Activated CD4-positive, alpha-beta T cell treated with anti-CD3 and anti-CD28 coated beads, Interleukin-10, Interleukin-2, amounts not matched to agents 100 ng/mL and 50 ng/mL, durations not matched to agents 16 hours and 8 hours (primary cell): ENCODE results near the gene WFDC1.

Experiments
- DNase-seq: peaks from one replicate; pipeline ENCODE4 v3.0.0-alpha.2; 2020

The WFDC1 gene

DNA sequence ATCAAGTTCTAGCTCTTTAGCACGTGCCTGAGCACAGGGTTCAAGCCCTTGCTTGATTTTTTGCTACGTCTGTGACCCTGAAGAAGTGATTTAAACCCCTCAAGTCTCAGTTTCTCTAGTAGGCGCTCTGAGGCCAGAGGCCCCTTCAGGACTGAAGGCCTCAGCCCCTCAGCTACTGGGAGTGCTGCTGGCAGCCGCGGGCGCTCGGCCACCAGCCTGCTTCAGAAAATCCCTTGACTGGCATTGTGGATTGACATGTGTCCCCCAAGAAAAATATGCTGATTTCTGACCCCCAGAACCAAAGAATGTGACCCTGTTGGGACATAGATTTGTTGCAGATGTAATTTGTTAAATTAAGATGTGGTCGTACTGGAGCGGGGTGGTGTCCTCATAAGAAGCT is 20.2 kb upstream of the WFDC1 start:
- DNase-seq = no peak

DNA sequence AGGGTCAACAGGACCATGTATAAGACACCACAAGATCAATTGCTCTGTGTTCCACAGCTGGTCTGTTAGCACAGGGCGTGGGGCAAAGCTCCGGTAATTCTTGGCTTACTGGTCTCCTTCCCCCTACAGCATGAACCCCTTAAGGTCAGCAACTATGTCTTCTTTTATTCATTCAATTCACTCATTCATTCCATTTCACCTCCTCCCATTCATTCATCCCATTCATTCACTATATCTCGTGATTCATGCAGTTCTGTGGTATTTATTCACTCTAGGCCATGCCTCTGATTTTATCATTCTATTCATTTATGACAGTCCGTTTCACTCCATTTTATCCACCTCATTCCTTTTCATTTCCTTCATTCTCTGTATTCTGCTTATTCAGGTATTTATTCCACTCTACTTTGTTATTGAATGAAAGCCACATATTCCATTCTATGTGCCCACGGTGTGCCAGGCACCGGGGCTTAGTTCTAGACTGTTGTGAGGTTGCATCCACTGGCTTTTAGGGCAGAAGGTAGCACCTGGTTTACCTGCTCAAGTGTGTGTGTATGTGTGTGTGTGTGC is 19.0 kb upstream of the WFDC1 start:
- DNase-seq = no peak

DNA sequence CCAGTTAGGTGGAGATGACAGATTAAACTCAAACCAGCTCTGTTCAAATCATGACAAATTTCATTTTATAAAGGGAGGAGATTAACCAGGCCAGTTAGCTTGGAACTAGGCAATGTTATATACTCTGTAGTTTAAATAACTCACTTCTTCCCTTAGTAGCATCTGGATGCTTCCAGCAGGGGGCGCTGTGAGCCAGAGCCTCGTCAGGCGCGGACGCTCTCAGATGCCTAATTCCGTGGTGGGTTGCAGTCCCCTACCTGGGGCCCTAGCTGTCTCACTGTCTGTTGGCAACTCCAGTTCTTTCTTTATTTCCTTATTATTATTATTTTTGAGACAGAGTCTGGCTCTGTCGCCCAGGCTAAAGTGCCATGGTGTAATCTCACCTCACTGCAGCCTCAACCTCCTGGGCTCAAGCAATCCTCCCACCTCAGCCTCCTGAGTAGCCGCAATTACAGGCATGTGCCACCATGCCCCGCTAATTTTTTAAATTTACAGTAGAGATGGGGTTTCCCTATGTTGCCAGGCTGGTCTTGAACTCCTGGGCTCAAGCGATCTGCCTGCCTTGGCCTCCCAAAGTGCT is 17.3 kb upstream of the WFDC1 start:
- peak; percentile 63 for DNase-seq

DNA sequence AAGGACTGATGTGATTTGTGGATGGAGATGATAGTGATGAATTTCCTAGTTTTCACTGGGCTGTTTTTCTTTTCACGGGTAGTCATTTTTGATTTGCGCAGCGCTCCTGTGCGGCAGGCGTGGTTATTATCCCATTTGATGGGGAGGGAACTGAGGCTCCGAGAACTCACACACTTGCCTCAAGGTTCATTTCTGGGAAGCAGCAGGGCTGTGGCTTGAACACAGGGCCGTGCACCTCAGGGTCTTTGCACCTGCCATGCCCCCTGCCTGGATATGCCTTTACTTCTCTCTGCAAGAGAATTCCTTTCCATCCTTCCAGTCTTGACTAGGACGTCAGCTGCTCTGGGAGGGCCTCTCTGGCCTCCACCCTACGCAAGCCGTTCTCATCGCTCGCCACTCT is 16.3 kb upstream of the WFDC1 start:
- no peak for DNase-seq

DNA sequence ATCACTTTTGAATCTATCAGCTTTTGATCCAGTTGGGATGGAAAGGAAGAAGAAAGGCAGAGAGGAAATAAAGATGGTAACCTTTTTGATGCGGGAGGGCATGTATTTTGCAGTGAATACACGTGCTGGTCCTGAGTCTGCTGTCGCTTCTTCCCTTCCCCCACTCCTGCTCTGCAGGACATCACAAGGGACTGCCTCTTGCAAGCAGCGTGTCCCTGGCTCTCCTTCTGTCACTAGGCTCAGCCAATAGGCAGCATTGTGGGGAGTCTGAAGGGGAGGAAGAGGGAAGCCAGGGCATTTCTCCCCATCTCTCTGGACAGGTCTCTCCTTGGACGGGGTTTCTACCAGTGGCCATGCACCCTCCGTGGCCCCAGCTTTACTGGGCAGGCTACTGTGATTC is 15.7 kb upstream of the WFDC1 start:
- no peak for DNase-seq

DNA sequence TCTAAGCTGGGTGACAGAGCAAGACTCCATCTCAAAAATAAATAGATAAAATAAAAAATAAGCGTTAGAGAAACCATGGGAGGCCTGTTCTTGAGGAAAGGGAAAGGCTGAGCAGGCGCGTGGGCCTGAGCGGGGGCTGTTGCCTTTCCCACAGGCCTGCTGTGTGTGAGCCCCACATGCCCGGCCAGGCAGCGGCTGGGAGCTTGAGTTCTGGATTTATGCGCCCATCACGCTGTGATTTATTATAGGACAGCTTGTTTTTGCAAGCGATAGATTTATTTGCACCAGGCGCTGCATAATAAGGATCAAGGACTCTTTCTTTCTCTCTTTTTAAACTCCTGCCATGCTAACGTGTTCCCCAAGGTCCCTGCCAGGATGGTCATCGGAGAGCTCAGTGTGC is 14.8 kb upstream of the WFDC1 start:
- no peak for DNase-seq

DNA sequence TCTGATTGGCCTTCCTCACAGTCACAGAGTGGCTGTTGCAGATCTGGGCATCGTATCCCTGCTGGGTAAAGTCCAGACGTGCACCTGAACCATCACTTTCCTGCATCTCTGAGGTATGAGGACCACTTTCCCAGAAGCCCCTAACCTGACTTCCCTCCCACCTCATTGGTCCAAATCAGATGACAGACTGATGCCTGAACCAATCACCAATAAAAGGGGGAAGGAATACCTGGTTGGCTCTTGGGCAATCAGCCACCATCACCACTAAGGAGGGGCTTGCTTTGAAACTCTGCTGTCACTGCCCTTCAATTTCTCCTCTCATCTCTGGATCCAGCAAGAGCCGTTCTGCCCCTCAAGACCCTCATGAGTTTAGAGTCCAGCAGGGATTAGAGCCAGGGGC is 13.6 kb upstream of the WFDC1 start:
- DNase-seq = no peak

DNA sequence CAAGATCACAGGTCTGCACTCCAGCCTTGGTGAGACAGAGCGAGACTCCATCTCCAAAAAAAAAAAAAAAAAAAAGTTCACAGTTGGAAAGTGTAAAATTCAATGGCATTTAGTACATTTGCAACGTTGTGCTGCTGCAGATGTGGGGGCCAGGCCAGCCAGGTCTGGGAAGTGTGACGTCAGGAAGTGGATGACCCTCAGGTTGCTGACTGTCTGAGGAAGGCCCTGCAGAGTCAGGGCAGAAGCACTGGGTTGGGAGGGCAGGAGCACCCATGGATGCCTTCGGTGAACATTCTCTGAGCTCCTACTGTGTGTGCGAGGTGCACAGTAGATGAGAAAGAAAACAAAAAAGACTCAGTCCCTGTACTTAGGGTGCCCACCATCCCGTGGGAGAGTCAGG is 12.1 kb upstream of the WFDC1 start:
- DNase-seq = no peak

DNA sequence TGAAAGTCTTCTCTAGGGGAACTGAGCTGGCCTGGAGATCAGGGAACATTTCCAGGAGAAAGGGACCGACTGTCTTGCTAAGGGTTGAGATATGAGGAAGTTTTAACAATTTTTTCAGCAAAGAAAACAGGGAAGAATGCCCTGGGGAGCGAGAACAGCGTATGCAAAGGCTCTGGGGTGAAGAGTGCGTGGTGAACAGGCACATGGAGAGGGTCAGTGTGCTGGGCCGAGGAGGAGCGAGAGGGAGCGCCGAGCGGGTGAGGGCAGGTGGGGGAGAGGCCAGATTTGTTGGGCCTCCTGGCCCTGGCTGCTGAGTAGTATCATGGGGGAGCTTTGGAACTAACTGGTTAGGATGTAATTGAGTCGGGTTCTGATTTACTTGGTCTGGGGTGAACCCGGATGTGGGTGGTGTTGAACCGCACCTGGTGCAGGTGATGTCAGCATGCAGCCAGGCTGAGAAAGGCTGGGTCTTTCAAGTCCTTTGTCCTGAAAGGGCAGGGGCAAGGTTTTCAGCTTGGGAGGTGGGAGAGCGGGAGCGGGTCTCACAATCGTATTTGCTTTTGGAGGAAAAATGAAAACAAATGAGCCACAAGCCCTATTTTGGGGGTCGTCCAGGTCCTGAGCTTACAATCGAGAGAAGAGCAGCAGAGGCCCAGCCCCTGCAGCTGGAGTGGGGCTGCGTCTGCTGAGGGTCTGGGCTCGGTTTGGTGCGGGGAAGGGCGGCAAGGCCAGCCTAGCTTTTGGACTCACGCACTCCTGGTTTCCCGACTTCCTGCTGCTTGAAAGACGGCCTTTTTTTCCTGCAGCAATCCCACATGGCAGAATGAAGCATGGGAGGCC is 11.1 kb upstream of the WFDC1 start:
- DNase-seq = no peak

DNA sequence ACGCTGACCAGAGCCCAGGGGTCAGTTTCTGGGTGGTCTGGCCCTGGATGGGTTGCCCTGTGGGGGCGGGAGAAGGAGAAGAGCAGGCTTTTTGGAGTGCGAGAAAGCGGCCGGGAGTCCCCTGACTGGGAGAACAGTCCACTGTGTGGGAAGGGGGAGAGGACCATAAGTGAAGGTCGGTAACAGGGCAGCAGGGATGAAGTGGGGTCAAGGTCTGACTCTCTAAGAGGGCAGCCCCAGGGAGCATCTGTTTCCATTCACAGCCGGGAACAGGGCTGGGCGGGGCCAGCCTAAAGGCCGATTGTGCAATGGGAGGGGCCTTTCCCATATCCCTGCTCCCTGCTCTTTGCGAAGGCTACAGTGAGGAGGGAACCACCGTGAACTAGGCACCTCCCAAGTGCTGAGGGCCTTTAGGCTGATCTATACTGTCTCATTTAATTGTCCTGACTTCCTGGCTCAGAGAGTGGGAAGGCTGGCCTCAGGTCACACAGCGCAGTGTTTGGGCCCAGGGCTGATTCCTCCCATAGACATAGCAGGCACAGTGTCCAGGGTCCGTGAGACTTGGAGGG is 10.4 kb upstream of the WFDC1 start:
- no peak for DNase-seq

DNA sequence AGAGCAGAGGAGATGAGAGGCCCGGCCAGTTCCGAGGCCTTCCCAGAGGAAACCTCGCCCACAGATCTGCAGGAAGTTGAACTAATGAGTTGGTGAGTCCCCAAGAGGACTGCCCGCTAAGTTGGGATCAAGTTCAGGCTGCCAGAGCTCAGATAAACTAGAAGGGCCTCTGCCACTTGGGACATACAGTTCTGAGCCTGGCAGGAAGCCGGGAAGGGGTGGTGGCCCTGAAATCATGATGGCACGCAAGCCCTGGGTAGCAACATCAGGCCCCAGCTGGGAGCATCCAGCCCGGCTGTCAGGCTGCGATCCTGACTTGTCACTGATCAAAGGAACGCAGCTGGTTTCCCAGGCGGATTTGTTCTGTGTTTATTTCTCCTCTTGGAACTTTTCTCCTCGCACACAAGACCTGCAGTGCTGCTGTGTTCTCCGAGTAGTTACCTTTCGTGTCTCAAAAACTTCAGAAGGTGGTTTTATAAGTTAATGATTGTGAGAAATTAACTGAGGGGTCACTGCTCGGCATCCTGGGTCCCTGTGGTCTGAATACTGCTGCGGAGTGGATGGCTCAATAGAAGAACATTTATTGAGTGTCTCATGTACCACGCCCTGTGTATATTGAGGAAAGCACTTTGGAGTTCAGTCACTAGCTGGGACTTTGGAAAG is 8.0 kb upstream of the WFDC1 start:
- DNase-seq = no peak

DNA sequence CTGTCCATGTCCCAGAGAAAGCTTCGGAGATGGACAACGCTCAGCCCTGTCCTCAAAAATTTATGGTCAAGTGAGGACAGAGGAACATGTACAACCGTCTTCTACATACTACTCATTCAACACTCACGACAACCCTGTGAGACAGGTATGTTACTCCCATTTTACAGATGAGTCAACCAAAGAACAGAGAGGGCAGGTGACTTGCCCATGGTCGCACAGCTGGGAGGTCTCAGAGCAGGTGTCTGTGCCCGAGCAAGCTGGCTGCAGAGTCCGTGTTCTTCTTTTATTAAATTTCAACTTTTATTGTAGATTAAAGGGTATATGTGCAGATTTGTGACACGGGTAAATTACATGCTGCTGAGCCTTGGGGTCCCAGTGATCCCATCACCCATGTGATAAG is 5.8 kb upstream of the WFDC1 start:
- DNase-seq = no peak

DNA sequence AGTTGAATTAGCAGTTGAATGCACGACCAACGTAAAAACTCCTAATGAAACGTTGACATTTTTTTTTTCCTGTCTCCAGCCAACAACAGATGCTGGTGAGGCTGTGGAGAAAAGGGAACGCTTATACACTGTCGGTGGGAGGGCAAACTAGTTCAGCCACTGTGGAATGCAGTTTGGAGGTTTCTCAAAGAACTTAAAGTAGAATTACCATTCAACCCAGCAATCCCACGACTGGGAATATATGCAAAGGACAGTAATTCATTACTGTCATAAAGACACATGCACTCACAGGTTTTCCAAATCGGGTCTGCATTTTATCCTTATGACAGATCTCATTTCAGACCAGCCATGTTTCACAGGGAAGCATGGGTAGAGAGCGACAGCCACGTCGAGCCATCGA is 3.5 kb upstream of the WFDC1 start:
- no peak for DNase-seq

DNA sequence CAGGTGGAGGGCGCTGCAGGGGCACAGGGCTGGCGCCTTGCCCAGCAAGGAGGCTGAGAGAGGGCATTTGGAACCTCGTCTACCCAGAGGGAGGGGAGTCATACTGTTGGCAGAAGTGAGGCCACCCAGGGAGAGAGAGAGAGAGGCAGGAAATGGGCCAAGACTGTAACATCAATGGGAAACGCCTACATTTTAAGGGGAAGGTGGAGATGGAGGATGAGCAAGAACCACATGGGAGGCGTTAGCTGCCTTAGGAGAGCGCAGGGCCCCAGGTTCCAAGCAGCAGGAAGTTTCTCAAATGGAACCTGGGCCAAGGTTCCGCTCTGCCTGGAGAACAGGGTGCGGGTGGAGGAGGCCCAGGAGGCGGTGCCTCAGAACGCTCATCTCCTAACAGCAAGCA is 2.7 kb upstream of the WFDC1 start:
- DNase-seq = no peak

DNA sequence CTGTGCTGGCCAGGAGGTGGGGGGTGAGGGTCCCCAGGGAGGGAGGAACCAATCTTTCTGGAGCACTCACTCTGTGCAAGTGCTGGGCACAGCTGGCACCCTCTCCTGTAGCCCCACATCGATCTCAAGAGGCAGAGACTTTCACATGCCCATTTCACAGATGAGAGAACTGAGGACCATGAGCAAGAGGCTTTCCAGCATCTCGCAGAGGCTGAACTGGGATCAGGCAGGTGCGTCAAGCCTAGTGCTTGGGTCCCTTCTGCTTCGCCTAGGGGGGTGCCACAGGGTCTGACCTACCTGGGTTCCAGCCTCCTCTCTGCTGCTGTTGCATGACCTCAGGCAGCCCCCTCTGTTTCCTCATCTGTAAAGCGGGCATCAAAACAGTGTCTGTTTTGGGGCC is 1.3 kb upstream of the WFDC1 start:
- no peak for DNase-seq

DNA sequence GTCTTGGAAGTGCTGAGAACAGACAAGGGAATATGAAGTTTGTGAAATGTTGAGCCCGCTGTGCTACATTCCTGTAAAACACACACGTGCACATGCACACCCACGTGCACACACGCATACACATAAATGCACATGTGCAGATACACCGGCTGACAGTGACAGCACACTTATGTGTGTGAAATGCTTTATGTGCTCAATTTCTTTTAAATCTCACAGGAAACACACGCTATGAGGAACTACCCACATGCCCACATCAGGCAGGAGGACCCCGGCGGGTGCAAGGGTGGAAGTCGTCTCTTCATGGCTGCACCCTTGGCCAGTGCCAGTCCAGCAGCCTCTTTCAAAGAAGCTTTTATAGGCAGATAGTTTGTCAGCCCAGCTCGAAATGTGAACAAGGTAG is 561 bp upstream of the WFDC1 start:
- no peak for DNase-seq

DNA sequence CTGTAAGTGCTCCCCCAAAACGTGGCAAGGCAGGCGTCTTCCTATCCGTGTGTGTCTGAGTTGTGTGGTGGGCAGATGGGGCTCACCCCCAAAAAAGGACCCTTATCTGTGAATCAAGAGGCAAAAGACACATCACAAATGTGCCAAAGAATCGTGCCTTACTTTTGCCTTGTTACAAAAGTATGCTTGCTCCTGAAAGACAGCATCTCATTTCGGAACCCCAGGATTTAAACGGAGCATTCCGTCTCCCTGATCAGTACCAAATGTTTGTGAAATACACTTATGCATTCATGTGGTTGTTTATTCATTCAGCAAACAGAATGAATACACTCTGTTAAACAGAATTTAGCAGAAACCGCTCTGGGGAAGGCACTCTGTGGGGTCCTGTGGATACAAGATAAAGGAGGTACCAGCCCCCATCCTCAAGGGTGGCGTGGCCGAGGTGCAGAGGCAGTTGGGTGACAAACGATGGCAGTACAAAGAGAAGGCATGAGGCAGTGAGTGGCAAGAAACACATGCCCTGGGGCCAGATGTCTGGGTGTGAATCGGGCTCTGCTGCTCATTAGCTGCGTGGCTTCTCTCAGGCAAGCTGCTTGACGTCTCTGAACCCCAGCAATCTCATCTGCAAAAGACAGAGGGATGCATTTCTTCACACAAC is 654 bp downstream of the WFDC1 start:
- no peak for DNase-seq

DNA sequence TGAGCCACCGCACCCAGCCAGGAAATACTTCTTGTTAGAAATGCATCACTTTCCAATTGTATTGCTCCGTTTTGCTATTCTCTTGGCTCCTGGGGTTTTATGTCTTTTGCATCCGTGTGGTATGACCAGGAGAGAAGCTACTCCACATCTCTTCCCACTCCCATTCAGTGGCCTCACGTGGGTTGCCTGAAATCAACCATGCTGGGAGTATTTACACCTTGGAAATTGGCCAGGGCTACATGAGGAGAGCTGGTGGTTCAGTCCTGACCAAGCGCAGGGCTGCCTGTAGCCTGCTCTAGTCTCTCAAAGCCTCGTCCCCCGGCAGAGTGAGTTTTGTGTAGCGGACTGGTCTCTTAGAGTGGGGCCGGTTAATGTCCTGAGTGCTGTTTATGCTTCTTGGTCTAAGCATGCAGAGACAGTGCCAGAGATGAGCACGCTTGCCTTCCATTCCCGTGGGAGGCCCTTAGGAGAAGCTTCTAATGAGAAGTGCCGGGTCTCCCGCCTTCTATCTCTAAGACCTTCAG is 3.8 kb downstream of the WFDC1 start:
- DNase-seq = no peak

DNA sequence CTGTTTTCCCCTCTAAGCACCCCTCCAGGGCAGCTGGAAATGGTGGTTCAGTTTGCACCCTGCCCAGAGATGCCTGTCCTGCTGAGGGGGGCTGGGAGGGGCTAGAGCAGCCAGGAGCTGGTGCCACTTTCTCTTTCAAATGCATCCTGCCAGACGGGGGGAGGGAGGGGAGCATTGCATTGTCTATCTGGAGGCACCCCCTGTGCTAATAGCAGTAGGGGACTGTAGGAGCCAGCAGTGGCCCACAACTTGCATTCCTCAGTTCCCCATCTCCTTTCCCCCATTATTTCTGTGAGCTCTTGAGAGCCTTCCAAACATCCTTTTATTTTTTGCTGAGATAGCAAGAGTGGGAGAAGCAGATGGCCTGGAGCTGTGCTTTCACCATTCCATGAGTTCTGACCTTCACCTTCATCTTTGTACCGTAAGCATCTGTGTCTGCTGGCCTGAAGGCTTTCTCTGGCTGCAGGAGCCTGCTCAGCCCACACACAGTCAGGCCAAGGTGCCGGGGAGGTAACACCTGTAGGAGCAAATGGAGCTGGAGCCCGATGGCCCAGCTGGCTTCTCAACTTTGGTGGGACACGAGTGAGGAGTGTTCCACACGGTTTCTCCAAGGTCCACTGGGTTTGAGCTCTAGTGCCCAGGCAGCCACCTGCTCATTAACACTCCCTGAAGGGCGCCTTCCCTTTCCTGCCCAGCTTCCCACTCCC is 5.2 kb downstream of the WFDC1 start:
- DNase-seq = no peak

DNA sequence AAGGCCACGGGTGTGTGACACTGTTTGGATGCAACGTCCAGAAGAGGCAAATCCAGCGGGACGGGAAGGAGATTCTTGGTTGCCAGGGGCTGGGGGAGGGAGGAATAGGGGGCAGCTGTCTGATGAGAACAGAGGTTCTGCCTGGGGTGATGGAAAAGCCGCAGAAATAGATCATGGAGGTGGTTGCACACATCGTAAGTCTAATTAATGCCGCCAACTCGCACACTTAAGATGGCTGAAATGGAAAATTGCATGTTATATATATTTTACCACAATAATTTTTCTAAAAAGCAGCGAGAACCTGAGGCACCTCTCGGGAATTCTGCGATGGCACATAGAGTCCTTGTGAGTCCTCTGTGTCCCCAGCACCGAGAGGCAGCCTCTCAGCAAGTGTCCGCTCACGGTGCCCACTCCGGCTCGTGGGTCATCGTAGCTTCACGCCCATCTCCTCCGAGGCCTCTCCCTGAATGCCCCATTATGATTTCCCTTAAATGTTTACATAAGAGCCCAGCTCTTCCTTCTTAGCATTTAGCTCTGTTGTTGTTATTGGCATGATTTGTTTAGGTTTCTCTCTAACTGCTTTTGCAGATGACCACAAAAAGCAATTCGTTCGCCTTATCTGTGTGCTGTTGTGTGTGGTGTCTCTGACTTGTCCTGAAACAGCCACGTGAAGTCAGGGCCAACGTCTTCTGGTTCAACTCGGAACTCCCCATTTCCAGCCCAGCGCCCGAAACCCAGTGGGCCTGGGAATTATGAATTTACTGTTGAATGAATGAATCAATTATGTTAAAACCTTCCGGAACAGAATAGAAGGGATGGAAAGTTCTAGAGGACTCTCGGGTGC is 7.7 kb downstream of the WFDC1 start:
- no peak for DNase-seq

DNA sequence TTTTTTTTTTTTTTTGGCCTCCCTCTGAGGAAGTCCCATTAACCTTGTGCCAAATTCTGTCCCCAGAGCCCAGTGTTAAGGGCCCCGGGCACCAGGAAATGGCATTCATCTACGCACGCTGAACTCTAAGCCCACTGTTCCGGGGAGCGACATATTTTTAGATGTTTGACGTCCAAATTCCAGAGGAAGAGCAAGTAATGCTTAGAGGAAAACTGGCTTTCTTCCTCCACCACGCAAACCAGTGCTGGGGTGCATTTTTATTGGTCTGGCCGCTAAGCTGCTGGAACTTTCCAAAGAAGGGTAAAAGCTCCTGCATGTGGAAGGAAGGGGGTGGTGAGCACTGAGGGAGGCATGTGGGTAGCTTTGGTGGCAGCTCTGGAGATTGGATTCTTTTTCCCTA is 8.3 kb downstream of the WFDC1 start:
- DNase-seq = no peak
